Fibroblast of lung (primary cell): ENCODE data around the gene CLCA1. TPM values are rescaled to one million over a fixed set of nuclear protein-coding genes. Genes with fewer than 3 reads are reported as not detected.

Experiments used
- DNase-seq, 2 donors: peaks; one replicate each; pipeline versions ENCODE4 v3.0.0 to v3.0.0-alpha.2; 2010; ENCODE audit warnings: low read depth in 2 of 2
- H2AFZ ChIP-seq: 2 replicates; pipeline ENCODE4 v1.5.1; 2012; ENCODE audit warnings: low read length, control low read depth, inconsistent platforms
- H3K27ac ChIP-seq: 2 replicates; pipeline ENCODE4 v1.5.1; 2011; ENCODE audit warnings: low read length, control low read depth; ENCODE audit not compliant: insufficient read depth
- H3K27me3 ChIP-seq: 2 replicates; pipeline ENCODE4 v1.5.1; 2011; ENCODE audit warnings: mild to moderate bottlenecking, low read length; ENCODE audit not compliant: control insufficient read depth, insufficient read depth
- H3K36me3 ChIP-seq: 2 replicates; pipeline ENCODE4 v1.5.1; 2011; ENCODE audit warnings: low read length; ENCODE audit not compliant: control insufficient read depth, insufficient read depth
- H3K4me1 ChIP-seq: 2 replicates; pipeline ENCODE4 v1.5.1; 2011; ENCODE audit warnings: low read length; ENCODE audit not compliant: control insufficient read depth, insufficient read depth; ENCODE audit errors: extremely low read depth
- H3K4me2 ChIP-seq: 2 replicates; pipeline ENCODE4 v1.5.1; 2011; ENCODE audit warnings: low read length, control low read depth; ENCODE audit not compliant: insufficient read depth; ENCODE audit errors: extremely low read depth
- H3K4me3 ChIP-seq, 4 experiments: fragments of 200-600 bp in 1 of 4; sonication (generic) in 1 of 4; replicated peaks in 1 of 4; 2 replicates each; pipeline ENCODE4 v1.5.1; 2011 to 2016; ENCODE audit warnings: low read length in 4 of 4, low read depth in 3 of 4, mild to moderate bottlenecking in 3 of 4, control low read depth in 2 of 4, inconsistent platforms in 1 of 4, mixed read lengths in 1 of 4; ENCODE audit not compliant: insufficient read depth in 1 of 4; ENCODE audit errors: control extremely low read depth in 1 of 4
- H3K79me2 ChIP-seq: 2 replicates; pipeline ENCODE4 v1.5.1; 2012; ENCODE audit warnings: mild to moderate bottlenecking, low read length, inconsistent platforms; ENCODE audit not compliant: control insufficient read depth, insufficient read depth
- H3K9ac ChIP-seq: 2 replicates; pipeline ENCODE4 v1.5.1; 2011; ENCODE audit warnings: mild to moderate bottlenecking, low read length, control low read depth; ENCODE audit not compliant: insufficient read depth
- H3K9me3 ChIP-seq: 2 replicates; pipeline ENCODE4 v1.5.1; 2012; ENCODE audit warnings: low read depth, low read length; ENCODE audit not compliant: control insufficient read depth, insufficient read depth
- H4K20me1 ChIP-seq: 2 replicates; pipeline ENCODE4 v1.5.1; 2011; ENCODE audit warnings: low read length; ENCODE audit not compliant: control insufficient read depth, insufficient read depth; ENCODE audit errors: extremely low read depth
- EZH2 ChIP-seq: IDR thresholded peaks from 2 replicates; pipeline ENCODE4 v1.5.1; 2012; ENCODE audit warnings: low read length, control low read depth, mild to moderate bottlenecking; ENCODE audit errors: missing control alignments
- polyA plus RNA-seq, 2 donors: library from polyadenylated mRNA; depleted of rRNA in 1 of 2; stranded (reverse) in 1 of 2; unstranded in 1 of 2; fragments of >200 nt; gene quantifications; 2 replicates each; pipeline ENCODE4 v1.2.1, GENCODE V29; 2011 to 2012; ENCODE audit warnings: missing spikeins in 1 of 2
- total RNA-seq: library from RNA; depleted of rRNA; stranded (reverse); fragments of >200 nt; gene quantifications from 2 replicates; pipeline ENCODE4 v1.2.1, GENCODE V29; 2014
- TF ChIP-seq, protein P1 (sequence below), 2 donors: IDR thresholded peaks in 1 of 2; conservative IDR thresholded peaks in 1 of 2; 1 replicate in 1 of 2; 2 replicates in 1 of 2; pipeline ENCODE4 v1.5.1; 2011 to 2012; ENCODE audit warnings: low read length in 2 of 2, control low read depth in 1 of 2, inconsistent platforms in 1 of 2, low read depth in 1 of 2, mild to moderate bottlenecking in 1 of 2

Gene CLCA1
- total and polyA plus RNA-seq, 2 donors (not counting 1 experiment from before 2014, with no cell fraction given) = 0.01 TPM; not detected in 1

GRCh38 chr1:86453664-86454063, 15.1 kb upstream of the CLCA1 start:
- TF ChIP-seq, protein P1, sequence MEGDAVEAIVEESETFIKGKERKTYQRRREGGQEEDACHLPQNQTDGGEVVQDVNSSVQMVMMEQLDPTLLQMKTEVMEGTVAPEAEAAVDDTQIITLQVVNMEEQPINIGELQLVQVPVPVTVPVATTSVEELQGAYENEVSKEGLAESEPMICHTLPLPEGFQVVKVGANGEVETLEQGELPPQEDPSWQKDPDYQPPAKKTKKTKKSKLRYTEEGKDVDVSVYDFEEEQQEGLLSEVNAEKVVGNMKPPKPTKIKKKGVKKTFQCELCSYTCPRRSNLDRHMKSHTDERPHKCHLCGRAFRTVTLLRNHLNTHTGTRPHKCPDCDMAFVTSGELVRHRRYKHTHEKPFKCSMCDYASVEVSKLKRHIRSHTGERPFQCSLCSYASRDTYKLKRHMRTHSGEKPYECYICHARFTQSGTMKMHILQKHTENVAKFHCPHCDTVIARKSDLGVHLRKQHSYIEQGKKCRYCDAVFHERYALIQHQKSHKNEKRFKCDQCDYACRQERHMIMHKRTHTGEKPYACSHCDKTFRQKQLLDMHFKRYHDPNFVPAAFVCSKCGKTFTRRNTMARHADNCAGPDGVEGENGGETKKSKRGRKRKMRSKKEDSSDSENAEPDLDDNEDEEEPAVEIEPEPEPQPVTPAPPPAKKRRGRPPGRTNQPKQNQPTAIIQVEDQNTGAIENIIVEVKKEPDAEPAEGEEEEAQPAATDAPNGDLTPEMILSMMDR (conservative IDR thresholded peaks at IDR 0.05 in 1 of 2, IDR thresholded peaks at IDR 0.05 in 1 of 2; ENCODE audit: low read depth in 1 of 2, low read length in 2 of 2) = no peak
- no peak for TF ChIP-seq EZH2
- Histone ChIP-seq H3K27me3 (no peaks in the 10 kb centered on the region), H3K4me1 (no peaks in the 10 kb centered on the region), H3K79me2 (no peaks in the 10 kb centered on the region), H3K27ac (no peak overlapping the region), H3K4me2 (no peak overlapping the region), H2AFZ (no peak overlapping the region), H3K9ac (no peak overlapping the region), H3K36me3 (no peaks in the 10 kb centered on the region), H3K4me3 (no peak overlapping the region), H4K20me1 (no peaks in the 10 kb centered on the region), H3K9me3 (no peaks in the 10 kb centered on the region)
- no peak for DNase-seq

DNA sequence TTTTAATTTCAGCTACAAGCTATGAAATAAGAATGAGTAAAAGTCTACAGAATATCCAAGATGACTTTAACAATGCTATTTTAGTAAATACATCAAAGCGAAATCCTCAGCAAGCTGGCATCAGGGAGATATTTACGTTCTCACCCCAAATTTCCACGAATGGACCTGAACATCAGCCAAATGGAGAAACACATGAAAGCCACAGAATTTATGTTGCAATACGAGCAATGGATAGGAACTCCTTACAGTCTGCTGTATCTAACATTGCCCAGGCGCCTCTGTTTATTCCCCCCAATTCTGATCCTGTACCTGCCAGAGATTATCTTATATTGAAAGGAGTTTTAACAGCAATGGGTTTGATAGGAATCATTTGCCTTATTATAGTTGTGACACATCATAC, 13.7 kb upstream of the CLCA1 start:
- no peaks in the 10 kb centered on the region for H4K20me1 ChIP-seq
- DNase-seq = no peak
- H3K36me3 ChIP-seq = no peaks in the 10 kb centered on the region
- no peaks in the 10 kb centered on the region for H3K79me2 ChIP-seq
- H2AFZ ChIP-seq = no peak overlapping the region
- no peak overlapping the region for H3K4me2 ChIP-seq
- H3K9ac ChIP-seq = no peak overlapping the region
- no peak overlapping the region for H3K4me3 ChIP-seq
- H3K9me3 ChIP-seq = no peaks in the 10 kb centered on the region
- H3K27me3 ChIP-seq = no peaks in the 10 kb centered on the region
- H3K4me1 ChIP-seq = no peaks in the 10 kb centered on the region
- TF ChIP-seq EZH2 = no peak
- H3K27ac ChIP-seq = no peak overlapping the region

DNA sequence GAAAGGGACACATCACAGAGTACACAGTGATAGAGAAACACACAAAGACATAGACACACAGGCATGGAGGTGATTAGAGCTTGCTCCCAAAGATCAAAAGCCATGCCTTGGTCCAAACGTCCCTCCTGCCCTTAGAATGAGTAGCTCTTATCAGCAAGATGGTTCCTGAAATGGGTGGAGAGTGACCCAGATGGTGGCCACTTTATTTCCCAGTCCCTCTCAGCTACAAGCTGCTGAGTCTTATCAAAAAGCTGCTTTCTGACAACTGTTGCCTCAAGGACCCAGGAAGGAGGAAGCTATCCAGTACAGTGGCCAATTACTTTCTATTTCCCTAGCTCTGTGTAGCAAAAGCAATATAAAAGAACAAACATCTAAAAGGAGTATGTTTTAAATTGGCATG, 7.7 kb upstream of the CLCA1 start:
- Histone ChIP-seq H3K79me2 (no peaks in the 10 kb centered on the region), H2AFZ (peak overlapping the region; percentile 18), H3K4me3 (no peak overlapping the region), H3K9me3 (no peaks in the 10 kb centered on the region), H4K20me1 (no peaks in the 10 kb centered on the region), H3K4me2 (no peak overlapping the region), H3K27me3 (no peaks in the 10 kb centered on the region), H3K27ac (no peak overlapping the region), H3K36me3 (no peaks in the 10 kb centered on the region), H3K4me1 (no peaks in the 10 kb centered on the region), H3K9ac (no peak overlapping the region)
- no peak for DNase-seq
- TF ChIP-seq EZH2 = no peak
- TF ChIP-seq, protein P1 (conservative IDR thresholded peaks at IDR 0.05 in 1 of 2, IDR thresholded peaks at IDR 0.05 in 1 of 2; ENCODE audit: low read depth in 1 of 2, low read length in 2 of 2) = no peak
